ENCODE data around the gene NOTCH2.

NOTCH2 gene

GRCh38 chr1:119873135-119874015, 196.1 kb downstream of the NOTCH2 start:
- DNase-seq (ENCODE audit: low read depth in 1 of 2, low spot score in 1 of 2), result peak in 1 of 2 experiments; percentile 20
- in situ Hi-C loops (cut with HindIII; ENCODE audit: low pct_unique_long_range_greater_than_20kb, low sequenced_read_pairs), result no loop called here
- no peak for TF ChIP-seq JUND (IDR thresholded peaks at IDR 0.05; ENCODE audit: low read depth)

GRCh38 chr1:119871881-119872280, 197.6 kb downstream of the NOTCH2 start:
- in situ Hi-C loops (cut with HindIII; ENCODE audit: low pct_unique_long_range_greater_than_20kb, low sequenced_read_pairs), result no loop called here
- no peak for TF ChIP-seq JUND (IDR thresholded peaks at IDR 0.05; ENCODE audit: low read depth)
- DNase-seq (ENCODE audit: low read depth in 1 of 2, low spot score in 1 of 2), result no peak

- in situ Hi-C loops (cut with HindIII; ENCODE audit: low pct_unique_long_range_greater_than_20kb, low sequenced_read_pairs), result no loop called here
- no peak for TF ChIP-seq JUND (IDR thresholded peaks at IDR 0.05; ENCODE audit: low read depth)
- peak; percentile 16 to 77 for DNase-seq (ENCODE audit: low read depth in 1 of 2, low spot score in 1 of 2)
These were observed 198.4 kb downstream of the NOTCH2 start for GRCh38 chr1:119870917-119871596.

- DNase-seq (ENCODE audit: low read depth in 1 of 2, low spot score in 1 of 2), result no peak
- in situ Hi-C loops (cut with HindIII; ENCODE audit: low pct_unique_long_range_greater_than_20kb, low sequenced_read_pairs), result no loop called here
- no peak for TF ChIP-seq JUND (IDR thresholded peaks at IDR 0.05; ENCODE audit: low read depth)
These were observed 199.5 kb downstream of the NOTCH2 start for GRCh38 chr1:119869995-119870394.

- no peak for TF ChIP-seq JUND (IDR thresholded peaks at IDR 0.05; ENCODE audit: low read depth)
- peak; percentile 18 to 72 for DNase-seq (ENCODE audit: low read depth in 1 of 2, low spot score in 1 of 2)
- in situ Hi-C loops (cut with HindIII; ENCODE audit: low pct_unique_long_range_greater_than_20kb, low sequenced_read_pairs), result no loop called here
These were observed 201.3 kb downstream of the NOTCH2 start for GRCh38 chr1:119868176-119868575.

GRCh38 chr1:119866451-119866850, 203.0 kb downstream of the NOTCH2 start:
- no peak for TF ChIP-seq JUND (IDR thresholded peaks at IDR 0.05; ENCODE audit: low read depth)
- in situ Hi-C loops (cut with HindIII; ENCODE audit: low pct_unique_long_range_greater_than_20kb, low sequenced_read_pairs), result no loop called here
- DNase-seq (ENCODE audit: low read depth in 1 of 2, low spot score in 1 of 2), result no peak

GRCh38 chr1:119865627-119866026, 203.8 kb downstream of the NOTCH2 start:
- no peak for TF ChIP-seq JUND (IDR thresholded peaks at IDR 0.05; ENCODE audit: low read depth)
- no peak for DNase-seq (ENCODE audit: low read depth in 1 of 2, low spot score in 1 of 2)
- in situ Hi-C loops (cut with HindIII; ENCODE audit: low pct_unique_long_range_greater_than_20kb, low sequenced_read_pairs), result no loop called here

GRCh38 chr1:119862276-119862675, 207.2 kb downstream of the NOTCH2 start:
- in situ Hi-C loops (cut with HindIII; ENCODE audit: low pct_unique_long_range_greater_than_20kb, low sequenced_read_pairs), result no loop called here
- no peak for DNase-seq (ENCODE audit: low read depth in 1 of 2, low spot score in 1 of 2)

More at GRCh38 chr1:119862276-119862675, 207.2 kb downstream of the NOTCH2 start:
- no peak for TF ChIP-seq JUND (IDR thresholded peaks at IDR 0.05; ENCODE audit: low read depth)

Measured in T47D (cell line).